GM12892 (cell line): Measurements from ENCODE around the gene KIRREL3.

ENCODE experiments used
- POLR2A ChIP-seq: IDR thresholded peaks from 2 replicates; pipeline ENCODE4 v1.6.1; 2011; ENCODE audit warnings: low read depth, low read length, control low read depth
- TAF1 ChIP-seq: IDR thresholded peaks from 2 replicates; pipeline ENCODE4 v1.6.1; 2011; ENCODE audit warnings: low read depth, mild to moderate bottlenecking, control low read depth, low read length, borderline replicate concordance

GRCh38 chr11:126992804-126993111, 7.8 kb downstream of the KIRREL3 start:
- TF ChIP-seq TAF1 (no peak), POLR2A (no peak)
